Duodenal mucosa (tissue), 2 donors: ENCODE results near the gene PPP1R7.

Source experiments
- H3K27ac ChIP-seq: one replicate; pipeline ENCODE4 v1.7.0; 2013; ENCODE audit warnings: low read depth, low read length
- H3K27me3 ChIP-seq, 2 donors: one replicate each; pipeline ENCODE4 v1.7.0; 2013; ENCODE audit warnings: low read length in 2 of 2, control low read depth in 1 of 2; ENCODE audit not compliant: insufficient read depth in 2 of 2, control insufficient read depth in 1 of 2
- H3K36me3 ChIP-seq, 2 donors: one replicate each; pipeline ENCODE4 v1.7.0; 2013; ENCODE audit warnings: low read length in 2 of 2, control low read depth in 1 of 2; ENCODE audit not compliant: insufficient read depth in 2 of 2, control insufficient read depth in 1 of 2
- H3K4me1 ChIP-seq, 2 donors: one replicate each; pipeline ENCODE4 v1.7.0; 2013; ENCODE audit warnings: low read length in 2 of 2, control low read depth in 1 of 2; ENCODE audit not compliant: insufficient read depth in 2 of 2, control insufficient read depth in 1 of 2
- H3K4me3 ChIP-seq, 2 donors: one replicate each; pipeline ENCODE4 v1.7.0; 2013; ENCODE audit warnings: low read length in 2 of 2, low read depth in 1 of 2
- H3K9ac ChIP-seq, 2 donors: one replicate each; pipeline ENCODE4 v1.7.0; 2013; ENCODE audit warnings: low read length in 2 of 2, low read depth in 1 of 2
- H3K9me3 ChIP-seq, 2 donors: one replicate each; pipeline ENCODE4 v1.7.0; 2013; ENCODE audit warnings: low read length in 2 of 2, control low read depth in 1 of 2; ENCODE audit not compliant: control insufficient read depth in 1 of 2

The PPP1R7 gene

GRCh38 chr2:241120440-241120839, 29.8 kb upstream of the PPP1R7 start:
- Histone ChIP-seq H3K4me1 (no peaks in the 10 kb centered on the region), H3K9me3 (no peaks in the 10 kb centered on the region), H3K36me3 (peaks cover 6 to 7% of the 10 kb centered on the region in 2 donors), H3K27ac (no peak overlapping the region), H3K4me3 (no peak overlapping the region), H3K27me3 (no peaks in the 10 kb centered on the region), H3K9ac (no peak overlapping the region)

- H3K9me3 ChIP-seq = no peaks in the 10 kb centered on the region
- no peaks in the 10 kb centered on the region for H3K4me1 ChIP-seq
- no peak overlapping the region for H3K9ac ChIP-seq
- H3K27ac ChIP-seq = no peak overlapping the region
- no peak overlapping the region for H3K4me3 ChIP-seq
- no peaks in the 10 kb centered on the region for H3K27me3 ChIP-seq
- peaks cover 6 to 7% of the 10 kb centered on the region in 2 donors for H3K36me3 ChIP-seq
Observed at GRCh38 chr2:241121008-241121407, 29.3 kb upstream of the PPP1R7 start.

GRCh38 chr2:241122376-241123002, 27.8 kb upstream of the PPP1R7 start:
- Histone ChIP-seq H3K4me3 (no peak overlapping the region), H3K4me1 (no peaks in the 10 kb centered on the region)

DNA sequence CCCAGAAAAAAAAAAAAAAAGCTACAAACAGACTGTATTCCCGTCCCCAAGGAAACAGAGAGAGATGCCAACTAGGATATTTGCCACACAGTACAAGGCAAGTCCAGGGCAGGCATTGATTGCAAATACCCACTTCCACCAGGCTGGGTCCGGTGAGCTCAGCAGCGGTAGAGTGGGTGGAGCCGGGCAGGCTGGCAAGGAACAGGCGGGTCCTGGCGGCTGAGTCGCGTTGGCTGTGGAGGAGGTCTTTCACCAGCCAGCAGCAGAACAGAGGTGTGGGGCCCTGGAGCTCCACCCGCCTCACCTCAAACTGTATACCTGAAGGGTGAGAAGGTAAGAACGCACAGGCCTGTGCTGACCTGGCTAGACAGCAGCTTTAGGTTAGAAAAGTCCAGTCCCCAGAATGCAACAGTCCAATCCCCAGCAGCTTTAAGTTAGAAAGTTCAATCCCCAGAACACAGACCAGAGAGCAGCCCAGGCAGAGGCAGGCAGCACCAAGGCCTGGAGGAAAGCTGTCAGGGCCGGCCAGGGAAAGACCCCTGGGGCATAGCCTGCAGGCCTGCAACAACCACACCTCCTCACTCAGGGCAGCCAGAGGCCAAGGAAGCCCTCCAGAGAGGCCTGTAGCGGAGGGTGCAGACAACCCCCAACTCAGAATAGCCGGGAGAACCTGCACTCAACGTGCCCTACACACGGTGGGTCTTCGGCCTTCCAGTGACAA, 26.3 kb upstream of the PPP1R7 start:
- Histone ChIP-seq H3K4me1 (no peaks in the 10 kb centered on the region), H3K27me3 (no peaks in the 10 kb centered on the region), H3K36me3 (peaks cover 10 to 16% of the 10 kb centered on the region in 2 donors), H3K27ac (no peak overlapping the region), H3K9ac (peak overlapping the region; percentile 10 to 25), H3K4me3 (no peak overlapping the region), H3K9me3 (no peaks in the 10 kb centered on the region)

More at GRCh38 chr2:241122376-241123002, 27.8 kb upstream of the PPP1R7 start:
- Histone ChIP-seq H3K27me3 (no peaks in the 10 kb centered on the region), H3K9ac (no peak overlapping the region), H3K9me3 (no peaks in the 10 kb centered on the region), H3K27ac (no peak overlapping the region), H3K36me3 (peaks cover 10 to 16% of the 10 kb centered on the region in 2 donors)

DNA sequence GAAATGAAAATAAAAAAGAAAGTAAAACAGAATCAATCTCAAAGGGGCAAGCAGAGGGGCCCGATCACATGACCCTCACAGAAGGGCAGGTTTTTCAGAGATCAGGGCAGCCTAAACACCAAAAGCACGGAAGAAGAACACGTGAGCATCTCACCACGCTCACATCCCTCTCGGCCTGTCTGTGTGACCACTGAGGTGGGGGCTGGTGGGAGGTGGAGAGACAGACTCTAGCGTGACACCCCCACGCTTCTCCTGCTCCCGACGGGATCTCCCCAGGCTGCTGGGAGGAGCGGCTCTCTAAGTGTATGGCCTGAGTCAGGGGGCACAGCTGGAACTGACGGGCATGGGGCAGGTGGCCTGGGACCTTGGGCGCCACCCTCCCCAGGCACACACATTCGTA, 24.6 kb upstream of the PPP1R7 start:
- no peak overlapping the region for H3K4me3 ChIP-seq
- H3K4me1 ChIP-seq = no peaks in the 10 kb centered on the region
- H3K9me3 ChIP-seq = no peaks in the 10 kb centered on the region
- H3K36me3 ChIP-seq = peaks cover 10 to 16% of the 10 kb centered on the region in 2 donors
- no peak overlapping the region for H3K27ac ChIP-seq
- H3K9ac ChIP-seq = no peak overlapping the region
- no peaks in the 10 kb centered on the region for H3K27me3 ChIP-seq

GRCh38 chr2:241126201-241126611, 24.1 kb upstream of the PPP1R7 start:
- H3K27me3 ChIP-seq = no peaks in the 10 kb centered on the region
- H3K9ac ChIP-seq = no peak overlapping the region
- no peak overlapping the region for H3K4me3 ChIP-seq
- peaks cover 10 to 13% of the 10 kb centered on the region in 2 donors for H3K36me3 ChIP-seq
- no peaks in the 10 kb centered on the region for H3K4me1 ChIP-seq
- no peaks in the 10 kb centered on the region for H3K9me3 ChIP-seq
- no peak overlapping the region for H3K27ac ChIP-seq

GRCh38 chr2:241126771-241127202, 23.5 kb upstream of the PPP1R7 start:
- Histone ChIP-seq H3K9ac (no peak overlapping the region), H3K36me3 (peaks cover 10 to 13% of the 10 kb centered on the region in 2 donors), H3K4me1 (no peaks in the 10 kb centered on the region), H3K27me3 (no peaks in the 10 kb centered on the region), H3K9me3 (no peaks in the 10 kb centered on the region), H3K4me3 (no peak overlapping the region), H3K27ac (no peak overlapping the region)

DNA sequence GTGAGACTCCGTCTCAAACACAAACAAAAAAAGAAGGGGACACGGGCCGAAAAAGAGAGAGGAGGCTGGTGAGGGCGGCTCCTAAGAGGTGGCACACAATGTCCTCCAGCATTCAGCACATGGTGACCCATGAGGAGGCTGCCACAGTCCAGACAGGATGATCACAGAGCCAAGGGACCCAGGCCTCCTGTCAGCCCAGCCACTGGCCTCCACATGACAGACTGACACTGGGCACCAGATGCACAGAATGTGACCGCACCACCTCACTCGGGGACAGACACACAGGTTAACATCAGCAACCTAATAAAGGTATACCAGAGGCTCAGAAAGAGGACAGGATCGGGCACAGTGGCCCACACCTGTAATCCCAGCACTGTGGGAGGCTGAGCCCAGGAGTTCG, 22.0 kb upstream of the PPP1R7 start:
- Histone ChIP-seq H3K36me3 (peaks cover 3 to 18% of the 10 kb centered on the region in 2 donors), H3K9ac (no peak overlapping the region), H3K27me3 (no peaks in the 10 kb centered on the region), H3K4me3 (no peak overlapping the region), H3K4me1 (no peaks in the 10 kb centered on the region), H3K9me3 (no peaks in the 10 kb centered on the region), H3K27ac (no peak overlapping the region)

GRCh38 chr2:241129086-241129871, 21.0 kb upstream of the PPP1R7 start:
- H3K4me3 ChIP-seq = no peak overlapping the region
- H3K36me3 ChIP-seq = peaks cover 3 to 18% of the 10 kb centered on the region in 2 donors
- H3K27ac ChIP-seq = no peak overlapping the region
- no peak overlapping the region for H3K9ac ChIP-seq
- H3K4me1 ChIP-seq = no peaks in the 10 kb centered on the region
- H3K9me3 ChIP-seq = no peaks in the 10 kb centered on the region
- no peaks in the 10 kb centered on the region for H3K27me3 ChIP-seq

DNA sequence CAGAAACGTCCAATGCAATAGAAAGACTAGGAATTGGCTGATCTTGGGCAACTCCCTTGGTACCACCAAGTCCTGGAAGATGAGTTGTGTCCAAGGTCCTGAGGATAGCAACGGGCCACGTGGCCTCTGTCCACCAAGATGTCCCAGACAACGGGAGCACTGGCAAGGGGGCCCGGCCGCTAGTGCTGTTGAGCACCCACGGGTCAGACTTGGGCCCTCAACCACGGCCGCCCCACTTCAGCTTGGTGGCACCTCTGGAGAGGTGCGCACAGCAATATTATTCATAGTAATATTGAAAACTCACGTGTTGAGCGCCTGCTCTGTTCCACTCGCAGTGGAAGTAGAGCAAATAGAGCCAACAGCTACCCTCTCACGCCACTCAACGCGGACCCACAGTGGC, 20.0 kb upstream of the PPP1R7 start:
- Histone ChIP-seq H3K4me1 (peaks cover 0 to 2% of the 10 kb centered on the region in 2 donors), H3K4me3 (no peak overlapping the region), H3K27me3 (no peaks in the 10 kb centered on the region), H3K27ac (no peak overlapping the region), H3K9me3 (no peaks in the 10 kb centered on the region), H3K9ac (no peak overlapping the region), H3K36me3 (peaks cover 3 to 23% of the 10 kb centered on the region in 2 donors)
